GM08714 (cell line): ENCODE results near the gene ING5.

Experiments
- H3K4me3 ChIP-seq: fragments of 200-500 bp; sonication (Bioruptor generic); 2 replicates; pipeline ENCODE4 v1.5.1; 2014; ENCODE audit warnings: mild to moderate bottlenecking, low read length, inconsistent platforms
- ZNF274 ChIP-seq: IDR thresholded peaks from 2 replicates; pipeline ENCODE4 v1.6.1; 2012; ENCODE audit warnings: mild to moderate bottlenecking, low read depth, low read length

ING5 gene

GRCh38 chr2:241666627-241667400 lies 35.0 kb upstream of the ING5 start:
- no peak overlapping the region for H3K4me3 ChIP-seq
- TF ChIP-seq ZNF274 = no peak

GRCh38 chr2:241668354-241668753 lies 33.5 kb upstream of the ING5 start:
- H3K4me3 ChIP-seq = no peak overlapping the region
- no peak for TF ChIP-seq ZNF274

- no peak overlapping the region for H3K4me3 ChIP-seq
Measured at GRCh38 chr2:241668839-241669238, 33.0 kb upstream of the ING5 start.

GRCh38 chr2:241670333-241671110 lies 31.3 kb upstream of the ING5 start:
- TF ChIP-seq ZNF274 = no peak
- H3K4me3 ChIP-seq = no peak overlapping the region

More at GRCh38 chr2:241668839-241669238, 33.0 kb upstream of the ING5 start:
- no peak for TF ChIP-seq ZNF274

GRCh38 chr2:241671457-241672240 lies 30.2 kb upstream of the ING5 start:
- TF ChIP-seq ZNF274 = no peak
- no peak overlapping the region for H3K4me3 ChIP-seq

- no peak for TF ChIP-seq ZNF274
- H3K4me3 ChIP-seq = no peak overlapping the region
Measured at GRCh38 chr2:241672243-241673188, 29.3 kb upstream of the ING5 start.

- TF ChIP-seq ZNF274 = no peak
- no peak overlapping the region for H3K4me3 ChIP-seq
Measured at GRCh38 chr2:241673189-241673663, 28.6 kb upstream of the ING5 start.

- TF ChIP-seq ZNF274 = no peak
- H3K4me3 ChIP-seq = no peak overlapping the region
Measured at GRCh38 chr2:241673797-241674725, 27.8 kb upstream of the ING5 start.

GRCh38 chr2:241675885-241676284 lies 26.0 kb upstream of the ING5 start:
- no peak overlapping the region for H3K4me3 ChIP-seq
- TF ChIP-seq ZNF274 = no peak

- TF ChIP-seq ZNF274 = no peak
- no peak overlapping the region for H3K4me3 ChIP-seq
Measured at GRCh38 chr2:241676665-241677064, 25.2 kb upstream of the ING5 start.

- no peak for TF ChIP-seq ZNF274
- no peak overlapping the region for H3K4me3 ChIP-seq
Measured at GRCh38 chr2:241677392-241677791, 24.4 kb upstream of the ING5 start.

GRCh38 chr2:241678307-241678706 lies 23.5 kb upstream of the ING5 start:
- H3K4me3 ChIP-seq = no peak overlapping the region
- TF ChIP-seq ZNF274 = no peak
